Right lobe of liver (tissue), 6 donors: Measurements from ENCODE around the gene MAST4. TPM values are rescaled to one million over a fixed set of nuclear protein-coding genes. Genes with fewer than 3 reads are reported as not detected.

ENCODE experiments used
- ATAC-seq, 4 donors: fragments of 200-7000 bp; cut with Tn5 transposase; one replicate each; pipeline ENCODE4 v1.9.1; 2020; ENCODE audit warnings: mild to moderate bottlenecking in 4 of 4, moderate library complexity in 4 of 4
- DNase-seq, 3 donors: peaks; one replicate each; pipeline ENCODE4 v3.0.0-alpha.2; 2020
- H3K27ac ChIP-seq, 3 donors: fragments of 200-600 bp; one replicate each; pipeline ENCODE4 v1.8.0; 2022
- H3K27me3 ChIP-seq, 2 donors: fragments of 200-600 bp; one replicate each; pipeline ENCODE4 v1.8.0; 2022
- H3K36me3 ChIP-seq, 4 donors: fragments of 200-600 bp; sonication (generic) in 1 of 4; one replicate each; pipeline versions ENCODE4 v1.5.1 to v1.8.0; 2017 to 2022; ENCODE audit warnings: control low read depth in 1 of 4
- H3K4me1 ChIP-seq, 4 donors: fragments of 200-600 bp; sonication (generic) in 1 of 4; one replicate each; pipeline versions ENCODE4 v1.5.1 to v1.8.0; 2017 to 2022; ENCODE audit warnings: control low read depth in 1 of 4
- H3K4me3 ChIP-seq, 3 donors: fragments of 200-600 bp; one replicate each; pipeline ENCODE4 v1.8.0; 2022
- H3K9me3 ChIP-seq, 4 donors: fragments of 200-600 bp; sonication (generic) in 1 of 4; one replicate each; pipeline versions ENCODE4 v1.5.1 to v1.8.0; 2017 to 2022; ENCODE audit warnings: control low read depth in 1 of 4
- POLR2A ChIP-seq: fragments of 450-650 bp; IDR thresholded peaks from one replicate; pipeline ENCODE4 v1.6.1; 2017; ENCODE audit warnings: antibody characterized with exemption, mild to moderate bottlenecking
- WGBS: methylation state at CpG from one replicate; pipeline ENCODE4 v1.1.6; 2018; ENCODE audit warnings: low coverage, low lambda C conversion rate; ENCODE audit not compliant: insufficient coverage; ENCODE audit errors: missing lambda C conversion rate; 5-methylcytosine and 5-hydroxymethylcytosine counted together
- intact Hi-C, 2 donors: fragments of 100-400 bp; cut with DNase I; formaldehyde crosslinking; loops; one replicate each; pipeline versions ENCODE4 v1.11.2 to v1.14.1; 2022
- total RNA-seq, 6 experiments: library from RNA; depleted of rRNA in 2 of 6; stranded (reverse); fragments of >200 nt in 2 of 6; fragmentation: NEBNext Ultra II Directional in 3 of 6; extraction: Animal tissue kit (Norgen Biotek cat#: 25700) in 3 of 6; gene quantifications; one replicate each; pipeline versions ENCODE4 v1.1.0 to v1.2.4, GENCODE V29; 2016 to 2023
- TF ChIP-seq, protein P1 (sequence below), 4 donors: fragments of 200-600 bp in 3 of 4; fragments of 450-650 bp in 1 of 4; IDR thresholded peaks; one replicate each; pipeline versions ENCODE4 v1.5.1 to v1.8.0; 2016 to 2022; ENCODE audit warnings: antibody characterized with exemption in 4 of 4, mild to moderate bottlenecking in 2 of 4
- donor health status: DM: no; HTN: yes; CAD: no.
- donor health status: DM: no; HTN: no; CAD: no.
- donor health status: DM: no; HTN: no; CAD: no.
- donor health status: DM: no; HTN: yes; CAD: no.
- donor health status: DM: no; HTN: yes; CAD: no.

The MAST4 gene
- total RNA-seq, 6 experiments from 2014 or later = 9.4 to 23.5 (median 13.9) TPM

DNA sequence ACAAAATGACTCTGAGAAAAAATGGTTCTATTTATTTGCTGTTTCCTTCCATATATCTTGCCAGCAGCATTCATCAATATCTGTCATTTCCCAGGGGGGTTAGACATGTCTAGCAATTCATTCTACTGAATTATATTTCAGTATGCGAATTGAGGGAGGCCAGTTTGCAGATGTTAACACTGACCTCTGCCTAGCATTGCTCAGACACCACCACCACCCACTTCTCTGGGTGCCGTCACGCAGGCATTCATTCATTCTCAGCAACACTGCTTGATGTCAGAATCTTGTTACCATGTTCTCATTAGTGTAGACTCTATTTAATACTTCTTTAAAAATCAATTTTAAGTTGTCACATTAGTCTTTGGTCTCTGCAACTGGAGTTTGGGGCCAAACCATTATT, 181.7 kb downstream of the MAST4 start:
- H3K27me3 ChIP-seq = no peaks in the 10 kb centered on the region
- no peak overlapping the region for H3K4me3 ChIP-seq
- no peaks in the 10 kb centered on the region for H3K36me3 ChIP-seq
- WGBS = 95% methylated on average over 2 of the region's 3 CpGs
- DNase-seq (no peak), ATAC-seq (no peak)
- TF ChIP-seq POLR2A = no peak
- TF ChIP-seq, protein P1, sequence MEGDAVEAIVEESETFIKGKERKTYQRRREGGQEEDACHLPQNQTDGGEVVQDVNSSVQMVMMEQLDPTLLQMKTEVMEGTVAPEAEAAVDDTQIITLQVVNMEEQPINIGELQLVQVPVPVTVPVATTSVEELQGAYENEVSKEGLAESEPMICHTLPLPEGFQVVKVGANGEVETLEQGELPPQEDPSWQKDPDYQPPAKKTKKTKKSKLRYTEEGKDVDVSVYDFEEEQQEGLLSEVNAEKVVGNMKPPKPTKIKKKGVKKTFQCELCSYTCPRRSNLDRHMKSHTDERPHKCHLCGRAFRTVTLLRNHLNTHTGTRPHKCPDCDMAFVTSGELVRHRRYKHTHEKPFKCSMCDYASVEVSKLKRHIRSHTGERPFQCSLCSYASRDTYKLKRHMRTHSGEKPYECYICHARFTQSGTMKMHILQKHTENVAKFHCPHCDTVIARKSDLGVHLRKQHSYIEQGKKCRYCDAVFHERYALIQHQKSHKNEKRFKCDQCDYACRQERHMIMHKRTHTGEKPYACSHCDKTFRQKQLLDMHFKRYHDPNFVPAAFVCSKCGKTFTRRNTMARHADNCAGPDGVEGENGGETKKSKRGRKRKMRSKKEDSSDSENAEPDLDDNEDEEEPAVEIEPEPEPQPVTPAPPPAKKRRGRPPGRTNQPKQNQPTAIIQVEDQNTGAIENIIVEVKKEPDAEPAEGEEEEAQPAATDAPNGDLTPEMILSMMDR (IDR thresholded peaks at IDR 0.05) = no peak
- intact Hi-C loops = no loop called here
- H3K27ac ChIP-seq = no peak overlapping the region
- H3K4me1 ChIP-seq = no peaks in the 10 kb centered on the region
- H3K9me3 ChIP-seq = no peaks in the 10 kb centered on the region

DNA sequence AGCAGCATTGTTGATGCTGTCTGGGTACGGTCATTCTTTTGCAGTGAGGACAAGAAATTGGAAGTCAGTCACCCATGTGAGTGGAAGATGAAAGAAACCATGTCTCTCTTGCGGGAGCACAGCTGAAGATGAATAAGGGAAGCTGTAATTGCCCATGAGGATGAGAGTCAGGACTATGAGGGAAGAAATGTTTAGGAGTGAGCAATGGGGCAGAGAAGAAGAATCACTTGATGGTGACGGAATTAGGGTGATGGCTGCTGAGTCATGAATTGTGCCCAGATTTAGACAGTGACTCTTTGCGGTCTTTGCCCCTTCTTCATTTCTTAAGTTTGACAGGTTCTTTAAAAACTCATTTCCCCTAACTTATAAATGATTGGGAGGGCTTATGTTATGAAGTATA, 183.3 kb downstream of the MAST4 start:
- ATAC-seq (no peak), DNase-seq (no peak)
- H3K27ac ChIP-seq = no peak overlapping the region
- no peaks in the 10 kb centered on the region for H3K27me3 ChIP-seq
- no peak overlapping the region for H3K4me3 ChIP-seq
- no peaks in the 10 kb centered on the region for H3K36me3 ChIP-seq
- TF ChIP-seq POLR2A = no peak
- TF ChIP-seq, protein P1 (IDR thresholded peaks at IDR 0.05) = no peak
- intact Hi-C loops = no loop called here
- H3K9me3 ChIP-seq = no peaks in the 10 kb centered on the region
- WGBS = 86% methylated on average over 4 of the region's 4 CpGs
- H3K4me1 ChIP-seq = no peaks in the 10 kb centered on the region

DNA sequence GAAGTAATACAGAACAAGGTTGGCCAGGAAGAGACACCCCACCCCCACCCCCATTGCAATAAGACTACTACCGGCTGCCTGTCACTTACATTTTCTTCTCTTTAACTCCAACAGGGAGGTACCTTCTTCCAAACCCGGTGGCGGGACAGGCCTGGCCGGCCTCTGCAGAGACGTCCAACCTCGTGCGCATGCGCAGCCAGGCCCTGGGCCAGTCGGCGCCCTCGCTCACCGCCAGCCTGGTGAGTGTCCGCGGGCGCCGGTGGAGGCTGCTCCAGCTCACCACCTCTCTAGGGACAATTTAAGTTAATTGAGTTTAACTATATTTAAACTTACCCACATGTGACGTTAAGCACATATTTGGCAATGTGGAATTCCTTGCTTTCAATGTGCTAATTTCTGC, 192.4 kb downstream of the MAST4 start:
- DNase-seq (peak in 1 of 3 donors; percentile 23), ATAC-seq (peak in 2 of 4 donors; percentile 28 to 40)
- intact Hi-C loops = no loop called here
- Histone ChIP-seq H3K36me3 (no peaks in the 10 kb centered on the region), H3K27me3 (no peaks in the 10 kb centered on the region), H3K4me1 (no peaks in the 10 kb centered on the region), H3K27ac (no peak overlapping the region), H3K4me3 (no peak overlapping the region), H3K9me3 (no peaks in the 10 kb centered on the region)
- 87% methylated on average over 4 of the region's 17 CpGs for WGBS
- TF ChIP-seq POLR2A = no peak
- TF ChIP-seq, protein P1 (IDR thresholded peaks at IDR 0.05) = no peak

DNA sequence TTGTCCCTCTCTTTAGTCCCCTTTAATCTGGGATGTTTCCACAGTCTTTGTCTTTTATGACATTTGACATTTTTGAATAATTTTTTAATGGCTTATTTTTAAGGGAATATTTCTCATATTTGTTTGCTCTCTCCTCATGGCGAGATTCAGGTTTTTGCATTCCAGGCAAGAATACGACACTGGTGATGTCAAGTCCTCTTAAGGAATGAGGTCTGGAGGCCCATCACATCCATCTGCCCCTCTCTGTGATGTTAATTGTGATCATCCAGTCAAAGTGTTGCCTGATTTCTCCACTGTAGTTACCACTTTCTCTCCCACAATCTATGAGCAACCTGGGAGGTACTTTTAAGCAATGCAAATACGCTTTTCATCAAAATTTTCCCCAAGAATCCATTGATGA, 193.2 kb downstream of the MAST4 start:
- WGBS = 86% methylated on average over 3 of the region's 3 CpGs
- H3K27ac ChIP-seq = no peak overlapping the region
- DNase-seq (no peak), ATAC-seq (no peak)
- intact Hi-C loops = no loop called here
- TF ChIP-seq, protein P1 (IDR thresholded peaks at IDR 0.05) = no peak
- TF ChIP-seq POLR2A = no peak
- no peaks in the 10 kb centered on the region for H3K9me3 ChIP-seq
- H3K4me1 ChIP-seq = no peaks in the 10 kb centered on the region
- no peaks in the 10 kb centered on the region for H3K36me3 ChIP-seq
- no peak overlapping the region for H3K4me3 ChIP-seq
- H3K27me3 ChIP-seq = no peaks in the 10 kb centered on the region

DNA sequence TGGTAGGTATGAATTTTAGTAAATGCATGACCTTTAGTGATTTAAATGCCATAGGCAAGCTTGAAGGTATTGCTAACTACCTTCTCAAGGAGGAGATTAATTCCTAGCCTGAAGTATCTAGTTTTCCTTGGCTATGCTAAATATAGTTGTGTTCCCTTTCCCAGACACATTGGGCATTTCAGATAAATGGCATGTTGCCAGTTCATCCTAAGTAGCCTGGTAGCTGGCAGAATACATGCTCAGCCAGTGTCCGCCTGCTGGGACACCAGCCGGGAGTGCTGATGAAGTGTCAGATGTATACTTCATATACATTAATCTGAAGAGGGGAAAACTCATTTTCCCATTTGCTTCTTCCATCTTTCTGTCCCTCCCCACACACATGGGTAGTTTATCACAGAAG, 196.9 kb downstream of the MAST4 start:
- no peak overlapping the region for H3K4me3 ChIP-seq
- intact Hi-C loops = no loop called here
- no peak overlapping the region for H3K27ac ChIP-seq
- H3K27me3 ChIP-seq = no peaks in the 10 kb centered on the region
- no peaks in the 10 kb centered on the region for H3K36me3 ChIP-seq
- DNase-seq (no peak), ATAC-seq (no peak)
- TF ChIP-seq, protein P1 (IDR thresholded peaks at IDR 0.05) = no peak
- TF ChIP-seq POLR2A = no peak
- 78% methylated on average over 1 of the region's 2 CpGs for WGBS
- H3K9me3 ChIP-seq = no peaks in the 10 kb centered on the region
- H3K4me1 ChIP-seq = no peaks in the 10 kb centered on the region
